Fibroblast of skin of abdomen (primary cell): Measurements from ENCODE around the gene GSE1. TPM values are rescaled to one million over a fixed set of nuclear protein-coding genes. Genes with fewer than 3 reads are reported as not detected.
A peak's percentile ranks its signal among the peaks of the same experiment; 100 is the strongest.

ENCODE experiments used
- DNase-seq: peaks from one replicate; pipeline ENCODE4 v3.0.0-alpha.2; 2013
- polyA plus RNA-seq, 2 experiments: library from polyadenylated mRNA; unstranded; fragments of 120-200 nt; gene quantifications; one replicate each; pipeline ENCODE4 v1.2.1, GENCODE V29; 2013; ENCODE audit not compliant: insufficient read length in 2 of 2

GSE1 gene
- polyA plus RNA-seq (2013, experiment 1 of 2; ENCODE audit: insufficient read length): 50.8 TPM
- polyA plus RNA-seq (2013, experiment 2 of 2; ENCODE audit: insufficient read length): 46.4 TPM

- peak; percentile 73 for DNase-seq
Measured at GRCh38 chr16:85612801-85613603, at the start of gene GSE1. GSE1 (plus strand) TSS chr16:85613322; CDS start chr16:85613392, 70 bp downstream.

GRCh38 chr16:85563515-85564276 lies 49.4 kb upstream of the GSE1 start:
- DNase-seq: no peak

- no peak for DNase-seq
Measured at GRCh38 chr16:85564277-85565051, 48.7 kb upstream of the GSE1 start.

- no peak for DNase-seq
Measured at GRCh38 chr16:85565340-85565739, 47.8 kb upstream of the GSE1 start.

GRCh38 chr16:85565801-85566526 lies 47.2 kb upstream of the GSE1 start:
- no peak for DNase-seq

- DNase-seq: no peak
Measured at GRCh38 chr16:85566561-85567100, 46.5 kb upstream of the GSE1 start.

- no peak for DNase-seq
Measured at GRCh38 chr16:85567101-85567866, 45.8 kb upstream of the GSE1 start.

- DNase-seq: no peak
Measured at GRCh38 chr16:85567935-85568334, 45.2 kb upstream of the GSE1 start.

GRCh38 chr16:85568519-85568918 lies 44.6 kb upstream of the GSE1 start:
- no peak for DNase-seq

GRCh38 chr16:85569039-85569614 lies 44.0 kb upstream of the GSE1 start:
- no peak for DNase-seq

- peak; percentile 62 for DNase-seq
Measured at GRCh38 chr16:85569615-85570212, 43.4 kb upstream of the GSE1 start.

GRCh38 chr16:85570213-85570734 lies 42.8 kb upstream of the GSE1 start:
- DNase-seq: no peak

- DNase-seq: no peak
Measured at GRCh38 chr16:85570735-85571562, 42.2 kb upstream of the GSE1 start.

GRCh38 chr16:85571563-85571812 lies 41.6 kb upstream of the GSE1 start:
- DNase-seq: no peak

GRCh38 chr16:85571813-85572619 lies 41.1 kb upstream of the GSE1 start:
- DNase-seq: no peak

GRCh38 chr16:85573045-85573695 lies 40.0 kb upstream of the GSE1 start:
- DNase-seq: no peak

- DNase-seq: peak; percentile 67
Measured at GRCh38 chr16:85573696-85574641, 39.2 kb upstream of the GSE1 start.
